ENCODE results near the gene RBM34. TPM values are rescaled to one million over a fixed set of nuclear protein-coding genes. Genes with fewer than 3 reads are reported as not detected.
"Not testable (repeated sequence)": the region's sequence is repeated elsewhere in the genome, so short reads cannot be mapped to it uniquely, and the experiment has no call there.

Gene RBM34
- total RNA-seq, 2 donors from 2014 or later: 25.7 to 90.7 TPM

GRCh38 chr1:235090406-235091069 is 70.5 kb downstream of the RBM34 start:
- H3K9me3 ChIP-seq: no peaks in the 10 kb centered on the region
- H3K36me3 ChIP-seq: no peaks in the 10 kb centered on the region
- intact Hi-C loops (cut with DNase I): loop anchor here (5.0 kb wide), 1 partner anchor 327 kb away; no protein-coding TSS in a partner anchor
- H3K4me1 ChIP-seq (replicated peaks): no peaks in the 10 kb centered on the region
- H3K27ac ChIP-seq: no peak overlapping the region
- DNase-seq (ENCODE audit: low spot score): no peak
- H3K27me3 ChIP-seq (replicated peaks; ENCODE audit: insufficient read depth): no peaks in the 10 kb centered on the region
- 32% methylated on average over 20 of the region's 20 CpGs for WGBS
- no peak overlapping the region for H3K4me3 ChIP-seq
- TF ChIP-seq, protein P1, sequence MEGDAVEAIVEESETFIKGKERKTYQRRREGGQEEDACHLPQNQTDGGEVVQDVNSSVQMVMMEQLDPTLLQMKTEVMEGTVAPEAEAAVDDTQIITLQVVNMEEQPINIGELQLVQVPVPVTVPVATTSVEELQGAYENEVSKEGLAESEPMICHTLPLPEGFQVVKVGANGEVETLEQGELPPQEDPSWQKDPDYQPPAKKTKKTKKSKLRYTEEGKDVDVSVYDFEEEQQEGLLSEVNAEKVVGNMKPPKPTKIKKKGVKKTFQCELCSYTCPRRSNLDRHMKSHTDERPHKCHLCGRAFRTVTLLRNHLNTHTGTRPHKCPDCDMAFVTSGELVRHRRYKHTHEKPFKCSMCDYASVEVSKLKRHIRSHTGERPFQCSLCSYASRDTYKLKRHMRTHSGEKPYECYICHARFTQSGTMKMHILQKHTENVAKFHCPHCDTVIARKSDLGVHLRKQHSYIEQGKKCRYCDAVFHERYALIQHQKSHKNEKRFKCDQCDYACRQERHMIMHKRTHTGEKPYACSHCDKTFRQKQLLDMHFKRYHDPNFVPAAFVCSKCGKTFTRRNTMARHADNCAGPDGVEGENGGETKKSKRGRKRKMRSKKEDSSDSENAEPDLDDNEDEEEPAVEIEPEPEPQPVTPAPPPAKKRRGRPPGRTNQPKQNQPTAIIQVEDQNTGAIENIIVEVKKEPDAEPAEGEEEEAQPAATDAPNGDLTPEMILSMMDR (IDR thresholded peaks at IDR 0.05): no peak
- TF ChIP-seq POLR2A (IDR thresholded peaks at IDR 0.05) (no peak), POLR2AphosphoS5 (IDR thresholded peaks at IDR 0.05) (no peak)

GRCh38 chr1:235088907-235089306 is 72.1 kb downstream of the RBM34 start:
- Histone ChIP-seq H3K27ac (no peak overlapping the region), H3K4me1 (replicated peaks) (no peaks in the 10 kb centered on the region), H3K4me3 (no peak overlapping the region), H3K9me3 (no peaks in the 10 kb centered on the region), H3K27me3 (replicated peaks; ENCODE audit: insufficient read depth) (no peaks in the 10 kb centered on the region), H3K36me3 (no peaks in the 10 kb centered on the region)
- no peak for DNase-seq (ENCODE audit: low spot score)
- WGBS: 95% methylated on average over 7 of the region's 7 CpGs
- no peak for TF ChIP-seq POLR2AphosphoS5 (IDR thresholded peaks at IDR 0.05)
- TF ChIP-seq, protein P1 (IDR thresholded peaks at IDR 0.05): no peak
- no peak for TF ChIP-seq POLR2A (IDR thresholded peaks at IDR 0.05)
- intact Hi-C loops (cut with DNase I): no loop called here

DNA sequence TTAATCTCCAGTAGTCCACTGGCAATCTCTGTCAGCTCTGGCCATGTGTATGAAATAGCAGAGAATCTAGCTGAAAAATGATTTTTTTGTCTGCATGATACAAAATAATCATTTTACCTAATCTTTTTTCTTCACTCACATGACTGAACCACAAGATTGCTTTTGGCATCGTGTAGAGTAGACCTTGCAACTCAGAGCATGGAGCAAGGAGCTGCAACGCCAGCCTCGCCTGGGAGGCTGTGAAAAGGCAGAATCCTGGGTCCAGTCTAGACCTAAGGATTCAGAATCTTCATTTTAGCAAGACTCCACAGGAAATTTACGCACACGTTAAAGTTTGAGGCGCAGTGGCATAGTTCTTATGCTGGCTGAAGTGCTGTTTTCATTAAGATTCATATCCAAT is 72.6 kb downstream of the RBM34 start:
- Histone ChIP-seq H3K36me3 (no peaks in the 10 kb centered on the region), H3K9me3 (no peaks in the 10 kb centered on the region), H3K4me3 (no peak overlapping the region), H3K27ac (no peak overlapping the region), H3K27me3 (replicated peaks; ENCODE audit: insufficient read depth) (no peaks in the 10 kb centered on the region), H3K4me1 (replicated peaks) (no peaks in the 10 kb centered on the region)
- intact Hi-C loops (cut with DNase I): no loop called here
- WGBS: 83% methylated on average over 6 of the region's 6 CpGs
- no peak for DNase-seq (ENCODE audit: low spot score)
- TF ChIP-seq POLR2A (IDR thresholded peaks at IDR 0.05): no peak
- TF ChIP-seq, protein P1 (IDR thresholded peaks at IDR 0.05): no peak
- no peak for TF ChIP-seq POLR2AphosphoS5 (IDR thresholded peaks at IDR 0.05)

GRCh38 chr1:235087906-235088305 is 73.1 kb downstream of the RBM34 start:
- intact Hi-C loops (cut with DNase I): no loop called here
- Histone ChIP-seq H3K9me3 (no peaks in the 10 kb centered on the region), H3K36me3 (no peaks in the 10 kb centered on the region), H3K27me3 (replicated peaks; ENCODE audit: insufficient read depth) (no peaks in the 10 kb centered on the region), H3K4me1 (replicated peaks) (peaks cover 4% of the 10 kb centered on the region), H3K27ac (no peak overlapping the region), H3K4me3 (no peak overlapping the region)
- TF ChIP-seq POLR2AphosphoS5 (IDR thresholded peaks at IDR 0.05): no peak
- TF ChIP-seq, protein P1 (IDR thresholded peaks at IDR 0.05): no peak
- no peak for TF ChIP-seq POLR2A (IDR thresholded peaks at IDR 0.05)
- no peak for DNase-seq (ENCODE audit: low spot score)
- 89% methylated on average over 6 of the region's 6 CpGs for WGBS

DNA sequence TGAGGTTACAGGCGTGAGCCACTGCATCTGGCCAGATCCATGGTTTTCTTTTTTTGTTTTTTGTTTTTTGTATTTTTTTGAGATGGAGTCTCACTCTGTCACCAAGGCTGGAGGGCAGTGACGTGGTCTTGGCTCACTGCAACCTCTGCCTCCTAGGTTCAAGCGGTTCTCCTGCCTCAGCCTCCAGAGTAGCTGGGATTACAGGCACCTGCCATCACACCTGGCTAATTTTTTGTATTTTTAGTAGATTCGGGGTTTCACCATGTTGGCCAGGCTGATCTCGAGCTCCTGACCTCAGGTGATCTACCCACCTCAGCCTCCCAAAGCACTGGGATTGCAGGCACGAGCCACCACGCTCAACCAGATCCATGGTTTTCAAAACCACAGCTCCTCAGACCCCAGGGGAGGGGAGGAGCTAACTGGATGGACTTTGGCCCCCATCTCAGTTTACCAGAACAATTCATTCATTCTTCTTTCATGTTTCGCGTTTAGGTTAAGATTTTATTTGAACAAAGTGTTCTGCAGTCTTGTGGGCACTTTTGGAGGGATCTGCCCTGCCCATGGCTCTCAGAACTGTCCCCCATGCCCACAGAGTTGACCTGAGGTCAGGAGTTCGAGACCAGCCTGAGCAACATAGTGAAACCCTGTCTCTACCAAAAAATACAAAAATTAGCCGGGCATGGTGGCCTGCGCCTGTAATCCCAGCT is 75.5 kb downstream of the RBM34 start:
- DNase-seq (ENCODE audit: low spot score); intact Hi-C loops (cut with DNase I); H3K4me3 ChIP-seq; H3K27me3 ChIP-seq (replicated peaks; ENCODE audit: insufficient read depth); H3K9me3 ChIP-seq; H3K36me3 ChIP-seq; H3K4me1 ChIP-seq (replicated peaks); H3K27ac ChIP-seq: not testable (repeated sequence)
- 92% methylated on average over 12 of the region's 12 CpGs for WGBS

Small RNA genes lying within 50 kb of the gene (microRNA-seq; reads per million reads assigned to microRNA genes)
- not detected for gene MIR4753

Small RNA genes lying within 50 kb of the gene (small RNA-seq; reads per million reads assigned to genes)
- gene AL732292.1: 0 reads per million in 2 donors
- gene MIR4753: 0 to 0.28 reads per million in 2 donors
- 4.9 to 7.8 reads per million in 2 donors for gene SNORA14B

Other genes starting within 250 kb of the RBM34 start
- gene TOMM20, start 32.4 kb downstream of the RBM34 start, total RNA-seq: 100 to 1,000 TPM in 1 of 2 donors, 10 to 100 TPM in 1; 77.1 to 135 TPM
- gene ARID4B, start 166.9 kb upstream of the RBM34 start, total RNA-seq: 10 to 100 TPM; 28.6 to 46.4 TPM
- 10 to 100 TPM; 42.1 to 42.9 TPM for gene GGPS1, start 167.3 kb upstream of the RBM34 start, total RNA-seq
- gene TBCE, start 206.2 kb upstream of the RBM34 start, total RNA-seq: 10 to 100 TPM; 24.2 to 25.0 TPM